ENCODE results near the gene BSND.

- TF ChIP-seq CTCF (IDR thresholded peaks at IDR 0.05) (no peak), POLR2A (IDR thresholded peaks at IDR 0.05) (no peak), POLR2AphosphoS5 (IDR thresholded peaks at IDR 0.05) (no peak), EP300 (IDR thresholded peaks at IDR 0.05) (no peak)
Observed at GRCh38 chr1:54950006-54950368, 48.7 kb upstream of the BSND start.

All from upper lobe of left lung (tissue), 4 donors.